Parathyroid adenoma (tissue), 2 donors: ENCODE measurements around the gene ACE.

Experiments
- H2AFZ ChIP-seq: fragments of 300-600 bp; sonication (generic); one replicate; pipeline ENCODE4 v1.7.0; 2017; ENCODE audit warnings: antibody characterized with exemption, mild to moderate bottlenecking
- H3K27ac ChIP-seq: fragments of 300-600 bp; sonication (generic); one replicate; pipeline ENCODE4 v1.7.0; 2017
- H3K27me3 ChIP-seq: fragments of 300-600 bp; sonication (generic); one replicate; pipeline ENCODE4 v1.7.0; 2017; ENCODE audit warnings: low read length; ENCODE audit not compliant: control insufficient read depth, insufficient read depth
- H3K36me3 ChIP-seq: fragments of 300-600 bp; sonication (generic); one replicate; pipeline ENCODE4 v1.7.0; 2017; ENCODE audit warnings: low read length; ENCODE audit not compliant: control insufficient read depth, insufficient read depth
- H3K4me1 ChIP-seq: fragments of 300-600 bp; sonication (generic); one replicate; pipeline ENCODE4 v1.7.0; 2017; ENCODE audit warnings: control low read depth
- H3K4me2 ChIP-seq: fragments of 300-600 bp; sonication (generic); one replicate; pipeline ENCODE4 v1.7.0; 2017; ENCODE audit warnings: low read length
- H3K4me3 ChIP-seq: fragments of 300-600 bp; sonication (generic); one replicate; pipeline ENCODE4 v1.7.0; 2017; ENCODE audit warnings: low read depth, low read length
- H3K79me2 ChIP-seq: fragments of 300-600 bp; sonication (generic); one replicate; pipeline ENCODE4 v1.7.0; 2017; ENCODE audit warnings: control low read depth
- H3K9ac ChIP-seq: fragments of 300-600 bp; sonication (generic); one replicate; pipeline ENCODE4 v1.7.0; 2017; ENCODE audit warnings: mild to moderate bottlenecking
- H3K9me3 ChIP-seq: fragments of 300-600 bp; sonication (generic); one replicate; pipeline ENCODE4 v1.7.0; 2017; ENCODE audit warnings: low read length; ENCODE audit not compliant: control insufficient read depth
- TF ChIP-seq, protein P1 (sequence below): fragments of 300-600 bp; sonication (generic); IDR thresholded peaks from one replicate; pipeline ENCODE4 v1.7.0; 2017; ENCODE audit warnings: antibody characterized with exemption, mild to moderate bottlenecking
- donor health status: primary hyperparathyroidism.

The ACE gene

DNA sequence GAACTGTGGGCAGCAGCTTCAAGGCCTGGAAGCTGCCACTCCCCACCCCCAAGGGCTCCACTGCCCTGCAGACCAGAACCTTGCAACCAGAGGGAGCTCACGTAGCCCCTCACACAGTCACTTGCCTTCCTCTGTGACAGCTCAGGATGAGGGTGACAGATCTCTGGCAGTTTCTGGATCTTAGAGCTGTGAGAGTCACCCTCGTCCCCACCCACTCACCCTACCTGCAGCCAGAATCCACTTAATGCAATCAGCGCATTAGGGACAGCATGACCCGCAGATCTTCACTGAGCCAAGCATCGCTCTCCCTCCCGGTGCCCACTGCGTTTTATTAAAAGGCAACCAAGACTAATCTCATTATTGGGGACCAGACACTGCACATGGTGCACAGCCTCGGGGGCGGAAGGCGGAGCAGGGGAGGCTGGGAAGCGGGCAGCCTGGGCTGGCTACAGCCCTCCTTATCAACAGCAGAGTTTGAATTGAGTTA, 34.3 kb upstream of the ACE start:
- Histone ChIP-seq H3K4me3 (no peak overlapping the region), H3K27me3 (no peaks in the 10 kb centered on the region), H3K36me3 (no peaks in the 10 kb centered on the region), H3K79me2 (peaks cover 23% of the 10 kb centered on the region), H3K4me1 (peaks cover 79% of the 10 kb centered on the region), H3K9ac (no peak overlapping the region), H2AFZ (no peak overlapping the region), H3K9me3 (no peaks in the 10 kb centered on the region), H3K27ac (peak overlapping the region; percentile 98), H3K4me2 (peak overlapping the region; percentile 15)
- TF ChIP-seq, protein P1, sequence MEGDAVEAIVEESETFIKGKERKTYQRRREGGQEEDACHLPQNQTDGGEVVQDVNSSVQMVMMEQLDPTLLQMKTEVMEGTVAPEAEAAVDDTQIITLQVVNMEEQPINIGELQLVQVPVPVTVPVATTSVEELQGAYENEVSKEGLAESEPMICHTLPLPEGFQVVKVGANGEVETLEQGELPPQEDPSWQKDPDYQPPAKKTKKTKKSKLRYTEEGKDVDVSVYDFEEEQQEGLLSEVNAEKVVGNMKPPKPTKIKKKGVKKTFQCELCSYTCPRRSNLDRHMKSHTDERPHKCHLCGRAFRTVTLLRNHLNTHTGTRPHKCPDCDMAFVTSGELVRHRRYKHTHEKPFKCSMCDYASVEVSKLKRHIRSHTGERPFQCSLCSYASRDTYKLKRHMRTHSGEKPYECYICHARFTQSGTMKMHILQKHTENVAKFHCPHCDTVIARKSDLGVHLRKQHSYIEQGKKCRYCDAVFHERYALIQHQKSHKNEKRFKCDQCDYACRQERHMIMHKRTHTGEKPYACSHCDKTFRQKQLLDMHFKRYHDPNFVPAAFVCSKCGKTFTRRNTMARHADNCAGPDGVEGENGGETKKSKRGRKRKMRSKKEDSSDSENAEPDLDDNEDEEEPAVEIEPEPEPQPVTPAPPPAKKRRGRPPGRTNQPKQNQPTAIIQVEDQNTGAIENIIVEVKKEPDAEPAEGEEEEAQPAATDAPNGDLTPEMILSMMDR, result peak; percentile 52

GRCh38 chr17:63443053-63443452, 33.8 kb upstream of the ACE start:
- no peak overlapping the region for H3K4me2 ChIP-seq
- peaks cover 80% of the 10 kb centered on the region for H3K4me1 ChIP-seq
- no peak overlapping the region for H3K9ac ChIP-seq
- no peak overlapping the region for H2AFZ ChIP-seq
- no peaks in the 10 kb centered on the region for H3K36me3 ChIP-seq
- H3K9me3 ChIP-seq, result no peaks in the 10 kb centered on the region
- H3K27me3 ChIP-seq, result no peaks in the 10 kb centered on the region
- TF ChIP-seq, protein P1, result no peak
- no peak overlapping the region for H3K4me3 ChIP-seq
- H3K27ac ChIP-seq, result peak overlapping the region; percentile 98
- H3K79me2 ChIP-seq, result peaks cover 20% of the 10 kb centered on the region

- no peaks in the 10 kb centered on the region for H3K36me3 ChIP-seq
- peak overlapping the region; percentile 98 for H3K27ac ChIP-seq
- peak overlapping the region; percentile 97 for H3K4me2 ChIP-seq
- H3K79me2 ChIP-seq, result peaks cover 9% of the 10 kb centered on the region
- no peak overlapping the region for H2AFZ ChIP-seq
- peak overlapping the region; percentile 27 for H3K4me3 ChIP-seq
- TF ChIP-seq, protein P1, result no peak
- H3K4me1 ChIP-seq, result peaks cover 74% of the 10 kb centered on the region
- H3K9me3 ChIP-seq, result no peaks in the 10 kb centered on the region
- no peaks in the 10 kb centered on the region for H3K27me3 ChIP-seq
- no peak overlapping the region for H3K9ac ChIP-seq
These were observed 32.4 kb upstream of the ACE start for GRCh38 chr17:63444457-63444856.

DNA sequence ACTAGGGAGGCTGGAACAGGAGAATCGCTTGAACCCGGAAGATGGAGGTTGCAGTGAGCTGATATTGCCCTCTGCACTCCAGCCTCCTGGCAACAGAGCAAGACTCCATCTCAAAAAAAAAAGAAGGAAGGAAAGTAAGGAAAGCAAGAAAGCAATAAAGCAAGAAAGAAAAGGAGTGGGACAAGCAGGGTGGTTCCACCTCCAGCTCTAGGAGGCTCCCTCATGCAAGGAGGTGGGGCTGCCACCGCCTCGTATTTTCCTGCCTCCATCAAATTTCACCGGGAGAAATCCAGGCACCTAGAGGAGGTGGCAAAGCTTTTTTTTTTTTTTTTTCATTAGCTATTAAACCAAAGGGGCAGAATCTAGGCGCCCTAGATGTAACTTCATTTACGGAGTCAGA, 31.8 kb upstream of the ACE start:
- Histone ChIP-seq H3K4me2 (peak overlapping the region; percentile 97), H3K27ac (peak overlapping the region; percentile 98), H3K4me3 (peak overlapping the region; percentile 81)

DNA sequence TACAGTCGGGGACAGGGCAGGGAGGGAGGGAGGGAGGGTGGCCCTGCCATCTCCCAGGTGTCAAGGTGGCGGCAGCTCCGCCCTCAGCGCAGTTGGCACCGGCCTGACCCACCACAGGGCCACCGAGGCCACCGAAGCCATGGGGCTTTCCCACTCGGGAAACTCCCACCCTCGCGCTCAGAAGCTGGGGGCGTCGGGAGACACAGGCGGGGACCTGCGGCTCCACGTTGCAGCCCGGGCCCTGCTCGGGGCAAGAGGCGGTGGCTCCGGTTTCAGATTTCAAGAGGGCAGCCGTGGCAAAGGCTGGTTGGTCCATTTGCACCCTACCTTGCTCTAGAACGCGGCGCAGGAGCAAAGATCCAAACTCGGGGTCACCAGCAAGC, 31.3 kb upstream of the ACE start:
- Histone ChIP-seq H3K9me3 (no peaks in the 10 kb centered on the region), H3K79me2 (peaks cover 3% of the 10 kb centered on the region), H3K4me2 (peak overlapping the region; percentile 97), H3K27ac (peak overlapping the region; percentile 98), H3K9ac (peak overlapping the region; percentile 90), H2AFZ (peak overlapping the region; percentile 75), H3K4me3 (peak overlapping the region; percentile 81), H3K27me3 (no peaks in the 10 kb centered on the region), H3K4me1 (peaks cover 69% of the 10 kb centered on the region), H3K36me3 (no peaks in the 10 kb centered on the region)
- TF ChIP-seq, protein P1, result no peak

More for the DNA sequence above, 31.8 kb upstream of the ACE start:
- peaks cover 74% of the 10 kb centered on the region for H3K4me1 ChIP-seq
- no peaks in the 10 kb centered on the region for H3K36me3 ChIP-seq
- H2AFZ ChIP-seq, result peak overlapping the region; percentile 75
- peaks cover 6% of the 10 kb centered on the region for H3K79me2 ChIP-seq
- TF ChIP-seq, protein P1, result no peak
- no peak overlapping the region for H3K9ac ChIP-seq
- H3K27me3 ChIP-seq, result no peaks in the 10 kb centered on the region
- no peaks in the 10 kb centered on the region for H3K9me3 ChIP-seq
